Jurkat, Clone E6-1 (cell line): ENCODE results near the gene HSFY2. TPM values are rescaled to one million over a fixed set of nuclear protein-coding genes. Genes with fewer than 3 reads are reported as not detected.
"Not testable (repeated sequence)": the region's sequence is repeated elsewhere in the genome, so short reads cannot be mapped to it uniquely, and the experiment has no call there.

ENCODE experiments used
- DNase-seq: peaks from one replicate; pipeline ENCODE4 v3.0.0-alpha.2; 2011; ENCODE audit warnings: low read depth, low spot score
- H3K4me3 ChIP-seq: 2 replicates; pipeline ENCODE4 v1.5.1; 2011; ENCODE audit warnings: mild to moderate bottlenecking, low read length, control low read depth, moderate library complexity
- polyA plus RNA-seq: library from polyadenylated mRNA; unstranded; fragments of >200 nt; gene quantifications from one replicate; pipeline ENCODE4 v1.2.1, GENCODE V29; 2012; ENCODE audit warnings: missing spikeins; ENCODE audit not compliant: insufficient read length, insufficient read depth

HSFY2 gene
- polyA plus RNA-seq: not detected

- not testable (repeated sequence) for DNase-seq, H3K4me3 ChIP-seq
Observed at GRCh38 chrY:18773635-18774034, at the start of gene HSFY2. HSFY2 (minus strand) TSS chrY:18773735; CDS start chrY:18773618, 117 bp downstream.

- H3K4me3 ChIP-seq, DNase-seq: not testable (repeated sequence)
Observed at GRCh38 chrY:18815751-18816150, 42.2 kb upstream of the HSFY2 start.

DNA sequence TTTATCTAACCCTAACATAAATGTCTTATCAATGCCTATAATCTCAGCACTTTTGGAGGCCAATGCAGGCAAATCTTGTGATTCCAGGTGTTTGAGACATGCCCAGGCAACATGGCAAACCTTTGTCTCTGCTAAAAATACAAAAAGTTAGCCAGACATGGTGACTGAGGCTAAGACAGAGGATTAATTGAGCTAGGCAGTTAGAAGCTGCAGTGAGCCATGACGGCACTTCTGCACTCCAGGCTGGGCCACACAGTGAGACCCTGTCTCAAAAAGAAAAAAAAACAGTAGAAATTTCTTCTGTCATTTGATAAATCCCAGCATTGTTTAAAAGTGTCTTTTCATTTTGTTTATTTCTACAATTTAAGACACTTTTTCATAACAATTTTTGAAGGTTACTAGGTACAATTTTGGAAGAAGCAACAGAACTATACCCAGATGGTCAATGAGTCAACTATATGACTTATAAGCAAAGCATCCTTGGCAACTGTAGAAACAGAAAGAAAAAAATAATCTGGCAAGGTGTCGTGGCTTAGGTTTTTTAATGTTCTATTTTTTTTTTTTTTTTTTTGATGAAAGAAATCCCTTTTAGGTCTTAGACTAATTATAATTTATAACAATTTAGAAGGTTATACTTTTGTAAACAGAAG, 15.3 kb upstream of the HSFY2 start:
- not testable (repeated sequence) for H3K4me3 ChIP-seq, DNase-seq

GRCh38 chrY:18754077-18754476, 19.5 kb downstream of the HSFY2 start:
- H3K4me3 ChIP-seq, DNase-seq: not testable (repeated sequence)

GRCh38 chrY:18753133-18753815, 20.3 kb downstream of the HSFY2 start:
- not testable (repeated sequence) for DNase-seq, H3K4me3 ChIP-seq

DNA sequence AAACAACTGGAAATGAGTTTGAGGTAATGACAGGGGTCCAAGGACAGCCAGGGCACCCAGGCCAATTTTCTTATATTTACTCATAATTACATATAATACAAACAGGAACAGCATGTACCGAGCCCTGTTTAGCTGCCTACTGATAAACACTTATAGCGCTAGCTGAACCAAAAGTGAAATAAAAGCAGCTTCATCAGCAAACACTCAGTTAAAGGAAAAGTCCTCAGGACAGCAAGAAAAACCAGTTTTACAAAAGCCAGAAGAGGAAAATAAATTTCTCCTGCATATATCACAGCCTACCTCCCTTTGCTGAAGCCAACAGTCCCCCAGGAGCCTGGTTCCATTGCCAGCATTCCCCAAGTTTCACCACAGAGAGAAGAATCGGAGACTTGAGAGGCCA, 49.8 kb downstream of the HSFY2 start:
- DNase-seq, H3K4me3 ChIP-seq: not testable (repeated sequence)
